Measurements from ENCODE around the gene GRID1. TPM values are rescaled to one million over a fixed set of nuclear protein-coding genes. Genes with fewer than 3 reads are reported as not detected.

Gene GRID1
- total RNA-seq, 1 experiment from 2014 or later = 5.6 TPM

DNA sequence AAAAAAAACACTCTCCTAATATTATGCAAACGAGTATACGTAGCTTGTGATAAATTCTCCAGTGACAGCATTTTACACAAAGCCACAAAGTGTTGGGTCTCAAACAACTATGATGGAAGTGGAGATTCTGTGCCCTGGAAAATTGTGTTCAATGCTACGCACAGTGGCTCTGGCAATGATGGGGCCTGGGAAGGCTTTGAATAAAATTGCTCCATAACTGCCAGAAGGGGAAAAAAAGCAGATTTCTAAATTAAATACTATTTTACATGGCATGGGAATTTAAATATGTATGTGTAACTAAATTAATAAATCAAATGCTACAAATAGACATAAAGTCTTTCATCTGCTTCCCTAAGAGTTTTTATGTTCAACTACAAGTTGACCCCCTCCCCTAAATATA, 306.7 kb downstream of the GRID1 start:
- no peaks in the 10 kb centered on the region for H3K9me2 ChIP-seq (ENCODE audit: insufficient read depth)
- BruUV-seq (replicated peaks) = no TSS peak
- H3K9ac ChIP-seq (ENCODE audit: low read length) = no peak overlapping the region
- H3K27me3 ChIP-seq (ENCODE audit: insufficient read depth, low read length) = peaks cover 5% of the 10 kb centered on the region; the same call in 1 of the 2 replicates
- no peaks in the 10 kb centered on the region for H3K79me2 ChIP-seq (ENCODE audit: insufficient read depth, low read length)
- TF ChIP-seq CEBPB (IDR thresholded peaks at IDR 0.05; ENCODE audit: low read depth) (no peak), ELF1 (IDR thresholded peaks at IDR 0.05; ENCODE audit: borderline replicate concordance, low read depth) (no peak), ZBTB33 (IDR thresholded peaks at IDR 0.05; ENCODE audit: extremely low read depth, insufficient replicate concordance, low read length) (no peak), JUND (IDR thresholded peaks at IDR 0.05) (no peak), YY1 (IDR thresholded peaks at IDR 0.05; ENCODE audit: extremely low read depth, insufficient replicate concordance, low read depth, low read length) (no peak), SP1 (IDR thresholded peaks at IDR 0.05; ENCODE audit: low read depth) (no peak), FOSL1 (IDR thresholded peaks at IDR 0.05; ENCODE audit: low read depth) (no peak), SRF (IDR thresholded peaks at IDR 0.05; ENCODE audit: low read depth) (no peak), TCF7L2 (IDR thresholded peaks at IDR 0.05; ENCODE audit: borderline replicate concordance, extremely low read depth, insufficient read depth, insufficient read length) (no peak), CBX3 (IDR thresholded peaks at IDR 0.05; ENCODE audit: low read depth) (no peak), SIN3A (IDR thresholded peaks at IDR 0.05; ENCODE audit: low read depth) (no peak)
- no peak overlapping the region for H3K27ac ChIP-seq (ENCODE audit: low read depth, low read length)
- RAD21 ChIA-PET (ENCODE audit: low non-redundant PET in 1 of 2, low total read pairs in 2 of 2, uncharacterized antibody in 2 of 2, unreplicated experiment in 2 of 2) = no interaction called here
- H3K4me2 ChIP-seq (ENCODE audit: low read length) = no peak overlapping the region
- H4K20me1 ChIP-seq (ENCODE audit: insufficient read depth) = no peaks in the 10 kb centered on the region
- H2AFZ ChIP-seq (ENCODE audit: low read depth, low read length, poor library complexity, severe bottlenecking) = no peak overlapping the region
- ATAC-seq = no peak
- POLR2A ChIA-PET = no interaction called here
- DNase-seq (ENCODE audit: low read depth, low spot score) = no peak
- H3K4me1 ChIP-seq (ENCODE audit: control insufficient read depth in 1 of 2, insufficient read depth in 2 of 2, low read length in 2 of 2) = no peaks in the 10 kb centered on the region
- H3K36me3 ChIP-seq (ENCODE audit: control insufficient read depth in 1 of 2, insufficient read depth in 2 of 2, low read length in 2 of 2) = no peaks in the 10 kb centered on the region
- no peak overlapping the region for H3K4me3 ChIP-seq (replicated peaks in 1 of 2; ENCODE audit: low read depth in 1 of 2, low read length in 2 of 2)
- intact Hi-C loops (cut with micrococcal nuclease) = no loop called here
- H3K9me3 ChIP-seq (ENCODE audit: control insufficient read depth in 1 of 2, insufficient read depth in 1 of 2, low read depth in 1 of 2, low read length in 2 of 2) = no peaks in the 10 kb centered on the region
- CTCF ChIA-PET = no interaction called here

Measured in HCT116 (cell line).